Hepatocyte (in vitro differentiated cells): Measurements from ENCODE around the gene PLPPR1.

Experiments
- EZH2 ChIP-seq: fragments of 200-600 bp; sonication (generic); IDR thresholded peaks from 2 replicates; pipeline ENCODE4 v1.6.1; 2016; ENCODE audit warnings: antibody characterized with exemption, mild to moderate bottlenecking, borderline replicate concordance
- EZH2phosphoT487 ChIP-seq: fragments of 200-600 bp; sonication (generic); IDR thresholded peaks from one replicate; pipeline ENCODE4 v1.6.1; 2018; ENCODE audit warnings: antibody characterized with exemption, mild to moderate bottlenecking, low read depth, moderate library complexity; ENCODE audit not compliant: unreplicated experiment, severe bottlenecking
- TF ChIP-seq, protein P1 (sequence below): fragments of 200-600 bp; sonication (generic); IDR thresholded peaks from 2 replicates; pipeline ENCODE4 v1.5.1; 2016; ENCODE audit warnings: antibody characterized with exemption, mild to moderate bottlenecking; ENCODE audit not compliant: poor library complexity

DNA sequence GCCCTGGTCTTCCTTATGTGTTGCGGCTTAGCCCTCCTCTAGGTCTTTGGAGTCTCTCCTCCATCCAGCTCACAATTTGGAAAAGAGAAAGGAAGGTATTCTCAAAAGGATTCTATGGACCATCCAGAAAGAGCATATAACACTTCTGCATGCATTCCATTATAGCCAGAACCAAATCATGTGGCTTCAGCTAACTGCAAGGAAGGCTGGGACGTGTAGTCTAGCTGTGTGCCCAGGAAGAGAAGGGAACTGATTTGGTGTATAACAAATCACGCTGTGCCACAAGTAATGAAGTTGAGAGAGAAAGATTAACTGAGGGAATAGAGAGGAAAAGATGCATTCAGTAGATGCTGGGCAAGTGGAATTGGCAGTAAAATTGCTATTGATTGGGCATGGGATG is 43.7 kb downstream of the PLPPR1 start:
- TF ChIP-seq, protein P1, sequence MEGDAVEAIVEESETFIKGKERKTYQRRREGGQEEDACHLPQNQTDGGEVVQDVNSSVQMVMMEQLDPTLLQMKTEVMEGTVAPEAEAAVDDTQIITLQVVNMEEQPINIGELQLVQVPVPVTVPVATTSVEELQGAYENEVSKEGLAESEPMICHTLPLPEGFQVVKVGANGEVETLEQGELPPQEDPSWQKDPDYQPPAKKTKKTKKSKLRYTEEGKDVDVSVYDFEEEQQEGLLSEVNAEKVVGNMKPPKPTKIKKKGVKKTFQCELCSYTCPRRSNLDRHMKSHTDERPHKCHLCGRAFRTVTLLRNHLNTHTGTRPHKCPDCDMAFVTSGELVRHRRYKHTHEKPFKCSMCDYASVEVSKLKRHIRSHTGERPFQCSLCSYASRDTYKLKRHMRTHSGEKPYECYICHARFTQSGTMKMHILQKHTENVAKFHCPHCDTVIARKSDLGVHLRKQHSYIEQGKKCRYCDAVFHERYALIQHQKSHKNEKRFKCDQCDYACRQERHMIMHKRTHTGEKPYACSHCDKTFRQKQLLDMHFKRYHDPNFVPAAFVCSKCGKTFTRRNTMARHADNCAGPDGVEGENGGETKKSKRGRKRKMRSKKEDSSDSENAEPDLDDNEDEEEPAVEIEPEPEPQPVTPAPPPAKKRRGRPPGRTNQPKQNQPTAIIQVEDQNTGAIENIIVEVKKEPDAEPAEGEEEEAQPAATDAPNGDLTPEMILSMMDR, result no peak
- no peak for TF ChIP-seq EZH2
- TF ChIP-seq EZH2phosphoT487, result no peak
